ENCODE measurements around the gene SETD1B.

The SETD1B gene

GRCh38 chr12:121787063-121788025 is 16.5 kb upstream of the SETD1B start:
- Histone ChIP-seq H3K36me3 (ENCODE audit: control insufficient read depth, low read length) (peaks cover 6% of the 10 kb centered on the region; the same call in 1 of the 2 replicates), H4K20me1 (ENCODE audit: control insufficient read depth, insufficient read depth, low read depth, low read length) (no peaks in the 10 kb centered on the region), H3K9me3 (ENCODE audit: control insufficient read depth, insufficient read depth, low read length) (no peaks in the 10 kb centered on the region), H3F3A (ENCODE audit: control insufficient read depth, insufficient read depth) (peaks cover 17% of the 10 kb centered on the region), H3K4me3 (ENCODE audit: low read length) (no peak overlapping the region), H3K27ac (ENCODE audit: low read depth, low read length) (no peak overlapping the region), H3K9me2 (replicated peaks; ENCODE audit: control insufficient read depth, low read length) (no peaks in the 10 kb centered on the region), H3K4me1 (ENCODE audit: control insufficient read depth, low read length) (peaks cover 71% of the 10 kb centered on the region), H3K27me3 (ENCODE audit: control insufficient read depth, low read length) (no peaks in the 10 kb centered on the region), H3K79me2 (ENCODE audit: control insufficient read depth, low read length) (peaks cover 18% of the 10 kb centered on the region), H3K4me2 (ENCODE audit: low read length) (no peak overlapping the region)
- TF ChIP-seq EZH2phosphoT487 (IDR thresholded peaks at IDR 0.05; ENCODE audit: borderline replicate concordance, low read length) (no peak), CTCF (IDR thresholded peaks at IDR 0.05; ENCODE audit: low read depth, low read length, poor library complexity, severe bottlenecking) (no peak)

- peaks cover 6% of the 10 kb centered on the region; the same call in 1 of the 2 replicates for H3K36me3 ChIP-seq (ENCODE audit: control insufficient read depth, low read length)
- H3K27ac ChIP-seq (ENCODE audit: low read depth, low read length) = no peak overlapping the region
- H3K9me2 ChIP-seq (replicated peaks; ENCODE audit: control insufficient read depth, low read length) = no peaks in the 10 kb centered on the region
- peaks cover 25% of the 10 kb centered on the region for H3K79me2 ChIP-seq (ENCODE audit: control insufficient read depth, low read length)
- TF ChIP-seq EZH2phosphoT487 (IDR thresholded peaks at IDR 0.05; ENCODE audit: borderline replicate concordance, low read length) = no peak
- H3K4me2 ChIP-seq (ENCODE audit: low read length) = peak overlapping the region; percentile 74
- peaks cover 17% of the 10 kb centered on the region for H3F3A ChIP-seq (ENCODE audit: control insufficient read depth, insufficient read depth)
- H4K20me1 ChIP-seq (ENCODE audit: control insufficient read depth, insufficient read depth, low read depth, low read length) = no peaks in the 10 kb centered on the region
- no peaks in the 10 kb centered on the region for H3K9me3 ChIP-seq (ENCODE audit: control insufficient read depth, insufficient read depth, low read length)
- H3K27me3 ChIP-seq (ENCODE audit: control insufficient read depth, low read length) = no peaks in the 10 kb centered on the region
- peaks cover 73% of the 10 kb centered on the region for H3K4me1 ChIP-seq (ENCODE audit: control insufficient read depth, low read length)
- 0 out of 2 replicates have a peak overlapping the region, but pooled peaks have one; percentile 62 for H3K4me3 ChIP-seq (ENCODE audit: low read length)
Measured at GRCh38 chr12:121788176-121788818, 15.5 kb upstream of the SETD1B start.

- no peaks in the 10 kb centered on the region for H4K20me1 ChIP-seq (ENCODE audit: control insufficient read depth, insufficient read depth, low read depth, low read length)
- peaks cover 6% of the 10 kb centered on the region; the same call in 1 of the 2 replicates for H3K36me3 ChIP-seq (ENCODE audit: control insufficient read depth, low read length)
- H3K4me2 ChIP-seq (ENCODE audit: low read length) = peak overlapping the region; percentile 74
- peaks cover 15% of the 10 kb centered on the region for H3F3A ChIP-seq (ENCODE audit: control insufficient read depth, insufficient read depth)
- no peaks in the 10 kb centered on the region for H3K27me3 ChIP-seq (ENCODE audit: control insufficient read depth, low read length)
- H3K9me2 ChIP-seq (replicated peaks; ENCODE audit: control insufficient read depth, low read length) = no peaks in the 10 kb centered on the region
- H3K4me3 ChIP-seq (ENCODE audit: low read length) = peak overlapping the region; percentile 62
- no peaks in the 10 kb centered on the region for H3K9me3 ChIP-seq (ENCODE audit: control insufficient read depth, insufficient read depth, low read length)
- TF ChIP-seq CTCF (IDR thresholded peaks at IDR 0.05; ENCODE audit: low read depth, low read length, poor library complexity, severe bottlenecking) = no peak
- TF ChIP-seq EZH2phosphoT487 (IDR thresholded peaks at IDR 0.05; ENCODE audit: borderline replicate concordance, low read length) = no peak
- peaks cover 76% of the 10 kb centered on the region for H3K4me1 ChIP-seq (ENCODE audit: control insufficient read depth, low read length)
- peak overlapping the region; percentile 77 for H3K27ac ChIP-seq (ENCODE audit: low read depth, low read length)
- H3K79me2 ChIP-seq (ENCODE audit: control insufficient read depth, low read length) = peaks cover 26% of the 10 kb centered on the region
Measured at GRCh38 chr12:121789233-121789781, 14.5 kb upstream of the SETD1B start.

All from DOHH2 (cell line).